AML-193 (cell line): Measurements from ENCODE around the gene PCNX3.
A peak's percentile ranks its signal among the peaks of the same experiment; 100 is the strongest.
"Not testable (repeated sequence)": the region's sequence is repeated elsewhere in the genome, so short reads cannot be mapped to it uniquely, and the experiment has no call there.

Source experiments
- DNase-seq, 2 experiments: peaks; one replicate each; lab custom pipeline; 2025; lab: John Stamatoyannopoulos, UW

The PCNX3 gene

GRCh38 chr11:65619281-65619928 lies 3.8 kb downstream of the PCNX3 start:
- DNase-seq: no peak

GRCh38 chr11:65620666-65621065 lies 5.1 kb downstream of the PCNX3 start:
- DNase-seq: no peak

GRCh38 chr11:65621460-65621859 lies 5.9 kb downstream of the PCNX3 start:
- no peak for DNase-seq

GRCh38 chr11:65622011-65622410 lies 6.4 kb downstream of the PCNX3 start:
- DNase-seq: no peak

GRCh38 chr11:65623177-65623576 lies 7.6 kb downstream of the PCNX3 start:
- no peak for DNase-seq

GRCh38 chr11:65623852-65624616 lies 8.5 kb downstream of the PCNX3 start:
- no peak for DNase-seq

GRCh38 chr11:65624931-65625627 lies 9.5 kb downstream of the PCNX3 start:
- DNase-seq: no peak

- DNase-seq: peak; percentile 13 to 19
Measured at GRCh38 chr11:65625628-65626342, 10.2 kb downstream of the PCNX3 start.

- DNase-seq: no peak
Measured at GRCh38 chr11:65627202-65627601, 11.6 kb downstream of the PCNX3 start.

- no peak for DNase-seq
Measured at GRCh38 chr11:65629579-65629978, 14.0 kb downstream of the PCNX3 start.

GRCh38 chr11:65630215-65630614 lies 14.6 kb downstream of the PCNX3 start:
- no peak for DNase-seq

- DNase-seq: no peak
Measured at GRCh38 chr11:65633390-65634108, 18.0 kb downstream of the PCNX3 start.

- DNase-seq: no peak
Measured at GRCh38 chr11:65634109-65634436, 18.5 kb downstream of the PCNX3 start.

- no peak for DNase-seq
Measured at GRCh38 chr11:65634440-65634839, 18.9 kb downstream of the PCNX3 start.

GRCh38 chr11:65634905-65635731 lies 19.5 kb downstream of the PCNX3 start:
- DNase-seq: no peak

- no peak for DNase-seq
Measured at GRCh38 chr11:65636108-65637031, 20.8 kb downstream of the PCNX3 start.

GRCh38 chr11:65637032-65637557 lies 21.5 kb downstream of the PCNX3 start:
- no peak for DNase-seq

- DNase-seq: peak; percentile 60 to 74
Measured at GRCh38 chr11:65637794-65638419, 22.3 kb downstream of the PCNX3 start, which contains the start of gene SIPA1. Gene SIPA1, plus strand, starts transcription at chr11:65638101. Its CDS starts 2,821 bp downstream, at chr11:65640922.

- not testable (repeated sequence) for DNase-seq
Measured at GRCh38 chr11:65639228-65639597, 23.6 kb downstream of the PCNX3 start.
